GM18499 (cell line): ENCODE data around the gene MCU.
A peak's percentile ranks its signal among the peaks of the same experiment; 100 is the strongest.
"Not testable (repeated sequence)": the region's sequence is repeated elsewhere in the genome, so short reads cannot be mapped to it uniquely, and the experiment has no call there.

Source experiments
- ATAC-seq: cut with Tn5 transposase; IDR thresholded peaks from one replicate; pipeline ENCODE4 v1.9.1; 2021; ENCODE audit warnings: moderate number of reproducible peaks; ENCODE audit not compliant: insufficient read depth, unreplicated experiment

The MCU gene, protein sequence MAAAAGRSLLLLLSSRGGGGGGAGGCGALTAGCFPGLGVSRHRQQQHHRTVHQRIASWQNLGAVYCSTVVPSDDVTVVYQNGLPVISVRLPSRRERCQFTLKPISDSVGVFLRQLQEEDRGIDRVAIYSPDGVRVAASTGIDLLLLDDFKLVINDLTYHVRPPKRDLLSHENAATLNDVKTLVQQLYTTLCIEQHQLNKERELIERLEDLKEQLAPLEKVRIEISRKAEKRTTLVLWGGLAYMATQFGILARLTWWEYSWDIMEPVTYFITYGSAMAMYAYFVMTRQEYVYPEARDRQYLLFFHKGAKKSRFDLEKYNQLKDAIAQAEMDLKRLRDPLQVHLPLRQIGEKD

DNA sequence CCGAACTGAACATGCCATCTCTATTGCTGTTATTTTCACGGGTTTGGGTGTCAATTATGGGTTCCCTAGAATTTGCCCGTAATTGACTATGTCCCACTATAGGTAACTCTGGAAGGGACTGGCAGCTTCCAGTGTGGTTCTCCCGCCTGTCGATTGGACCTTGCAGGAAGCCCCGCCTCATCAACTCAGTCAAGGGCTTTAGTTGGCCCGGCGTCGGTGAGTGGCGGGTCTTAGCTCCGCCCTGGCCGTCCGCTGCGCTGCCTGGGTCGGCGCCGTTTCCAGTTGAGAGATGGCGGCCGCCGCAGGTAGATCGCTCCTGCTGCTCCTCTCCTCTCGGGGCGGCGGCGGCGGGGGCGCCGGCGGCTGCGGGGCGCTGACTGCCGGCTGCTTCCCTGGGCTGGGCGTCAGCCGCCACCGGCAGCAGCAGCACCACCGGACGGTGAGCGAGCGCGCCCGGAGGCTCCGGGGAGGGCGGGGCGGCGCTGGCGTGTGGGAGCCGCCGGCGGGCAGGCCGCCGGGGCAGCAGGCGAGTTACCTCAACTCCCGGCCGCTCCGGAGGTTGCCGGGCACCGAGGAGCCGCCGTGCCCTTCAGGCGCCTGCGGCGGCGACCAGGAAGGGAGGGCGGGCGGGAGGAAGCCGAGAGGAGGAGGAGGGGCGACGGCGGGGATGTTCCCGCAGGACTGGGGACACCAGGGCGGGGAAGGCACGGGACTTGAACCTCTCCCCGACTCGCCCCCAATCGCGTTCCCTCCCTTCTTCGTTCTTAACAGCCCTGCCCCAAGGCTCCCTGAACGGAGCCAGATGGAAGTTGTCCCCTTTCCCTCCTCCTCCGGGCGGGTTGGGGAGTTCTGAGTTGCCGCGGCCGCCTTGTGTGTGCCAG lies at the start of gene MCU:
MCU (plus strand) TSS at position 281 of the 881 bp plus-strand sequence; CDS start at position 290, 9 bp downstream.
- peak; percentile 53 for ATAC-seq

DNA sequence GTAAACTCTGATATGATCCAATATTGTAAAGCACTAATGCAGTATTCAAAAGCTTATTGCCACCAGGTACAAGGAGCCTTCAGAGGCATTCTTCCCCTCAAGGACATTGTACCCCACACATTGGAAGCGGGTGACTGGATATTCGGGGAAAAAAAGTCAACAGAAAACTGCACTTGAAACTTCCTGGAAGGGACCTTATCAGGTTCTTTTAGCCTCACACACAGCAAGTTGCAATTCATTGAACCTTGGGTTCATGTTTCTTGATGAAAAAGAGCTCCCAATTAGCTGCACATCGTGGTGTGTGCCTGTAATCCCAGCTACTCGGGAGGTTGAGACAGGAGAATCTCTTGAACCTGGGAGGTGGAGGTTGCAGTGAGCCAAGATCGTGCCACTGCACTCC lies 49.6 kb upstream of the MCU start:
- no peak for ATAC-seq

DNA sequence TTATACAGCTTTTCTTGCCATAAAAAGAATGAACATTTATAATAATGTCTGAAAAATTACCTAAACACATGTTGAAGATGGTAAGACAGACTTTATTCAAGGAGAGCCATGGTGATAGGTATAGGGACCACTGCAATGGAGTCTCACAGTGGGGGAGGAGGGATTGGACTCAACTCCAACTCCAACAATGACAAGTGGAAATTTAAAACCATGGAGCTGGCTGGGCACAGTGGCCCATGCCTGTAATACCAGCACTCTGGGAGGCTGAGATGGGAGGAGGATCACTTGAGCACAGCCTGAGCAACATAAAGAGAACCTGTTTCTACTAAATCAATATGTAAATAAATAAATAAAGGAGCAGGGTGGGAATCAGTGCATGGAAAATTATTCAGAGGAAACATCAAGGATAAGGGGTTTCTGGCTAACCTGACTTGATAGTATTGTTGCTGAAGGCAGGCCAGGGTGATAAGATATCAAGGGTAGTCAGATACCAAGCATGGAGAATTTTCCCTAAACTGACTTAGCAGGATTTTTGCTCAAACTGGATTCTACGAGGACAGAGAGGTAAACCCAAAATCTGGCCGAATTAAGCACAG lies 46.6 kb upstream of the MCU start:
- ATAC-seq, result no peak

DNA sequence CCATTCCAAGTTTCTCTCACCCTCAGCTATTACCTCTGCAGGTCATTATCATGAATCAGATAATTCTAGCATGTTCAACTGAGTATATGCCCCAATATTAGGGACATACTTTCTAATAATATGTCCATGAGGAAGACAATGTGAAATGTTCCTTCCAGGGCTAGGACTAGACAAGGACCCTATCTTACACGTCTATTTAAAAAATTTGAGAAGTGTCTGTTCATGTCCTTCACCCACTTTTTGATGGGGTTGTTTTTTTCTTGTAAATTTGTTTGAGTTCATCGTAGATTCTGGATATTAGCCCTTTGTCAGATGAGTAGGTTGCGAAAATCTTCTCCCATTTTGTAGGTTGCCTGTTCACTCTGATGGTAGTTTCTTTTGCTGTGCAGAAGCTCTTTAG lies 45.0 kb upstream of the MCU start:
- ATAC-seq, result not testable (repeated sequence)

DNA sequence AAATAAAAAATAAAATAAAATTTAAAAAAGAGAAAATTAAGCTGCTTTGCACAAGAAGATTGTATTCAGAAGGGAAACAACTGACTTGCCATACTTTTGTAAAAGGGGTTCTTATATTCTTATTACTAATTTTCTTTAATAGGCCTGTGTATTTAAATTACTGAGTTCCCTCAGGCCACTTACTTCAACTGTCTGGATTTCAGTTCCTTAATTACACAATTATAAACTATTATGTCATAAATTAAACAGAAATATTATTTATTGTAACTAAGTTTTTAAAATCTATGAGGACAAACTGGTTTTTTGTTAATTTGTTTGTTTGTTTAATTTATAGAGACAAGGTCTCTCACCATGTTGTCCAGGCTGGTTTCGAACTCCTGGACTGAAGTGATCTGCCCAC lies 43.6 kb upstream of the MCU start:
- ATAC-seq, result no peak

DNA sequence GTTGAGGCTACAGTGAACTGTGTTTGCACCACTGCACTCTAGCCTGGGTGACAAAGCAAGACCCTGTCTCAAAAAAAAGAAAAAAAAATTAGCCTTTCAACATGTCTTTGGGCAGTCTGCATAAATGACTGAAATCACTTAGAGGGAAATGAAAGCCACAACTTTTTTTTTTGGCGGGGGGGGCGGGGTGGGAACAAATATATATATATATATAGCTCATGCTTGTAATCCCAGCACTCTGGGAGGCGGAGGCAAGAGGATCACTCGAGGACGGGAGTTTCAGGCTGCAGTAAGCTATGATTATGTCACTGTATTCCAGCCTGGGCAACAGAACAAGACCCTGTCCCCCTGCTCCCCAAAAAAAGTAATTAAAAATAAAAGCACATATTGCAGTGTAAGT lies 42.7 kb upstream of the MCU start:
- ATAC-seq, result no peak

DNA sequence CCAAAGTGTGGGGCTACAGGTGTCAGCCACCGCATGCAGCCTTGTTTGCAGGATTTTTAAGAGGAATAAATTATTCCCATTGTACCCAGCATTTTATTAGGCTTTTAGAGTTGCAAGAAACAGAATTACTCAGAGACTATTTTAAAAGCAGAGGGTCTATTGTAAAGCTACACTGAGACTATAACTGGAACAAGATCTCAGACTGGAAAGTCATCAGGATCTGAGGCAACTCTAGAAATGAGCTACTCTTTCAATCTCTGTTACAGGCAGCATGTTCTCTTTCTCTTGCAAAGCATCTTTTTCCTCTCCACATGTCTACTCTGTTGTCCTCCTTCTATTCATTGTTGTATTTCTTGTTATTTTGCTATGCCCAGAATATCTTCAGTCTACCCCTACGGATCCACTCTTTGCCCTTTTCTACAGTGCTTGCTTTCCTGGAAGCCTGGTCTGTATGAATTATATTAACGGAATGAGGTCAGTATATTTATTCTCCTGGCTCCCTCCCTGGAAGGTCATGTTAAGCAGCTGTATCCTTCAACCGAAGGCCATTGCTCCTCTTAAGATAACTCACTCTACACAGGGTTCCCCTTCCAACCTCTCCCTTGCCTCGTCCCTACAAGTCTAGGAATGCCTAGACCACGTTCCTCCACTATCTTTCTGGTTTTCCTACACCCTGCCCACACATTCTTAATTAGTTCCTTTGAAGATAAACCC lies 38.4 kb upstream of the MCU start:
- no peak for ATAC-seq

DNA sequence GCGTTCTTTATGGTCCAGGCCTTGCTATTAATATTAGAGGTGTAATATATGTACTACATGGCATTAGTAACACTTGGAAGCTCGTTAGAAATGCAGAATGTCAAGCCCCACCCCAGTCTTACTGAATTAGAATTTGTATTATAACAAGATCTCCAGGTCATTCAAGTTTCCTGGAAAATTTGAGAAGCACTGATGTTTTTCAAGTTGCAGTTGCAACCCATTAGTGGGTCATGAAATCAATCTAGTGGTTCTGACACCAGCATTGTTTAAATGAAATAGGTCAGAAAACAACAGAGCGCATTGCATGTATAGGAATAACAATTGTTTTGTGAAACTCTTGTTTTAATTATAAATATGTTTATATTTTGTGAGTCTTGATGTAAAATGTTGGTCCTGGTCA lies 37.2 kb upstream of the MCU start:
- no peak for ATAC-seq

DNA sequence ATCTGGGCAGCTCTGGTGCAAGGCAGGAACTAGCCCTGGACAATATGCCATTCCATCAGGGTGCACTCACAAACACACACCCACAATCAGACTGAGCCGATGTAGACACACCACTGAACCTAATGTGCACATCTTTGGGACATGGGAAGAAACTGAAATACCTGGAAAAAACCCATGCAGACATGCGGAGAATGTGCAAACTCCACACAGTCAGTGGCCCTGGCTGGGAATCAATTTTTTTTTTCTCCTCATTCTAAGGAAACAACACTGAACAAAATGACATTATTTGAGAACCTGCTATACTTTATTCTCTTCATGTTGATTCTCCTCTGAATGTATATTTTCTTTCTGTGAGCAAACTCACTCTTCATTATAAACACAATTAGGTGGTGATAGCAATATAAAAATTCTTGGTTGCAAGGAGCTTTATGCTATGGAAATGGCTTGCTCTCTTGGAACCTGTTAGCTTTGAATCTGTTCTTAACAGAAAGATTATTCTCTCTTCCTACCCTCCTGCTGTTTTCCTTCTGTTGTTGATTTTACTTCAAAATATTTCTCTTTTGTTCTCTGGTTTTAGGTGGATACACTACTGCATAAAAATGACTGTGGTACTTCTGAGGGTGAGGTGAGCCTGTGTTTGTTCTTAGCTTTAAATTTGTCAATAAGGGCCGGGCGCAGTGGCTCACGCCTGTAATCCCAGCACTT lies 33.1 kb upstream of the MCU start:
- ATAC-seq, result no peak

DNA sequence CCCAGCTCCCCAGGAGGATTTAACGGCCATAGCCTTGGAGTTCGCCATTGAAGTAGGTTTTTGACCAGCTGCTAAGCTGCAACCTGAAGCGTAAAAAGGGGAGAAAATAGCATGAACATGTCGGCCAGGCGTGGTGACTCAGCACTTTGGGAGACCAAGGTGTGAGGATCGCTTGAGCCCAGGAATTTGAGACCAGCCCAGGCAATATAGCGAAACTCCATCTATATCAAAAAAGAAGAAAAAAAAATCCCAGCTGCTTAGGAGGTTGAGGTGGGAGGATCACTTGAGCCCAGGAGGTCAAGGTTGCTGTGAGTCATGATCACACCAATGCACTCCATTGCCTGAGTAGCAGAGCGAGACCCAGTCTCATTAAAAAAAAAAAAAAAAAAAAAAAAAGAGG lies 32.2 kb upstream of the MCU start:
- ATAC-seq, result no peak

DNA sequence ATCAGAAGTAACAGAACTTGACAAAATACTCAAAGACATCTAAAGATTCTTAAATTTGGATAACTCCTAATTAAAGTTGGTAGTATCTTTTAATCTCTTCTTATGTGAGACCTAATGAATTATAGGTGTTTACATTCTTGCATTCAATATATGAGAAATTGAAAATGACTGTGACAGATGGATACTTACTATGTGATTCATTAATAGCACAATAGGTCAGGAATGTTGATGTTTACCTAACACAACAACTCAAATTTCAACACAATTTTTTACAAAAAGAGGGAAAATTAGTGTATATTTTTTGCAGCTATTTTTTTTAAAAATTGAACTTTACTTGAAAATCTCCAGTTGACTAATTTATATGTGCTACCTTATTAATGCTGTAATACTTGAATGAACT lies 31.7 kb upstream of the MCU start:
- no peak for ATAC-seq

DNA sequence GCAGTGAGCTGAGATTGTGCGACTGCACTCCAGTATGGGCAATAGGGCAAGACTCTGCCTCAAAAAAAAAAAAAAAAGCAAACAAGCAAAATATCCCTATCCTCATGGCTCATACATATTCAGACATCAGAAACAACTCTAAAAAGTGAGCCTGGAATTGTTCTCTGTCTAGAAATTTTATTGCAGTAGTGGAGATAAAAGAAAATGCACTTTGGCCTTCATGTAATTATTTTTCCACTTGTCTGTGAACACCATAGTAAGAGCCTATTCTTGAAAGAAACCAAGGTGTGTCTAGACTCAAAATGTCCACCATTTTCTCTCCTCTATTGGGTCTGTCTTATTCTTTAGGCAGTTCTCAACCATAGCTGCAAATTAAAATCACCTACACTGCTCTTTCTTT lies 30.5 kb upstream of the MCU start:
- no peak for ATAC-seq

DNA sequence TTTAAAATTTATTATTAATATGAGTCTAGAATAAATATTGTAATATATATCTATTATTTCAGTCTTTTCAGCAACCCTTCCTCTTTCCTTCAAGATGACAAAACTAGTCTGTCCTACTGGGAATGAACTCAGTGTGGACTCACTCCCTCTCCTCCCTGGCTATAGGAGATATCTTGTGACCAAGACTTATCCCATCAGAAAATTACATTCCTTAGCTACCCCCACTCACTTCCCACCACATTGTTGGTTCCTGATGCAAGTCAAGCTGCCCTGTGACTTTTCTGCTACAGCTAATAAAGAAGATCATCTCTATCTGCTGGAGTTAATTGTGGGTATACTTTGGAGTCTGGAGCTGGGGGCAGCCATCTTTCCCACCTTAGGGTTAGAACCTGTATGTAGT lies 28.0 kb upstream of the MCU start:
- ATAC-seq, result no peak

DNA sequence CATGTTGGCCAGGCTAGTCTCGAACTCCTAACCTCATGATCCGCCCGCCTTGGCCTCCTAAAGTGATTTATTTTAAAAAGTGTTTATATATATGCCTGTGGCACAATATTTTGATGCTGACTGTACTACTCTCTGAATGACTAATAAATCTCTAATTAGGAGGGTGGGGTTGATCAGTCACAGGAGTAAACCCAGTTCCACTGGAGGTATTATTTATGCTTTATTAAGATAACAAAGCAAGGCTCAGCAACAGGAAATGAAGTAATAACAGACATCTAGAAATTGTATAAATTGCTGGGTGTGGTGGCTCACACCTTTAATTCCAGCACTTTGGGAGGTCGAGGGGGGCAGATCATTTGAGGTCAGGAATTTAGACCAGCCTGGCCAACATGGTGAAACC lies 26.0 kb upstream of the MCU start:
- ATAC-seq, result no peak

DNA sequence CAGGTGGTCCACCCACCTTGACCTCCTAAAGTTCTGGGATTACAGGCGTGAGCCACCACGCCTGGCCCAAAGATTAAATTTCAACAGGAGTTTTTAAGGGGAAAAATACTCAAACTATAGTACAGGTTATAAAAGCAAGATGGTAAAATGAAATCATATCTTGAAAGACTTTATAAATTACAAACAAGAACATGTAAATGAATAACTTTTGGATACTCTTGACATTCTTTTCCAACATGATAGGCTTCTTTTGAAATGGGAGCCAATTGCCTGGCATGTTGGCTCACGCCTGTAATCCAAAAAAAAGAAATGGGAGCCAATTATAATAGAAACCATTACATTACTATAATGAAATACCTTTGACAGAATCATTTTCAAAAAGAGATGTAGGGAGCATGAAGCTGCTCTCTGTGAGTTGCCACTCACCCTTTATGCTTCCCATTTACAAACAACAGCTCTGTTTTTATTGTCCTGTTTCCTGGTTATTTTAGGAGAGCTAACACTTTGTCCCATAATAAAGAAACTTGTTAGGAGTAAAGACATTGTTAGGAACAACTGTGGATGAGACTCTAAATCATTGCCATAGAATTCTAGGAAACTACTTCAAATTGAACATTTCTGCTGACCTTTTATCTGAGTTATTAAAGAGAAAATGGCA lies 24.6 kb upstream of the MCU start:
- ATAC-seq, result no peak

DNA sequence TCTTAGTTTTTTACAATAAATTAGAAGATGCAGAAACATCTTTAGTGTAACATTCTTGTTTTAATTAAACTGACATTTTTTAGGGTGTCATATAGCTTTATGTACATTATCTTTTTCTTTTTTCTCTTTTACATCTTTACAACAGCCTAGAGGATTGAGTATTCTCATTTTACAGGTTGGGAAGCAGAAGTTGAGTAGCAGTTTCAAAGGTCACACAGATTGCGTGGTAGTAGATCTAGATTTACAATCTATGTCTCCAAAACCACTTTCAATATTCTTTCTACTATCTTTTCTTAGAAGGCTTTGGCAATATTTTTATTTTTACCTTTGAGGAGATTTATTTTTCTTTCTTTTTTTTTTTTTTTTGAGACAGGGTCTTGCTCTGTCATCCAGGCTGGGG lies 18.7 kb upstream of the MCU start:
- no peak for ATAC-seq

DNA sequence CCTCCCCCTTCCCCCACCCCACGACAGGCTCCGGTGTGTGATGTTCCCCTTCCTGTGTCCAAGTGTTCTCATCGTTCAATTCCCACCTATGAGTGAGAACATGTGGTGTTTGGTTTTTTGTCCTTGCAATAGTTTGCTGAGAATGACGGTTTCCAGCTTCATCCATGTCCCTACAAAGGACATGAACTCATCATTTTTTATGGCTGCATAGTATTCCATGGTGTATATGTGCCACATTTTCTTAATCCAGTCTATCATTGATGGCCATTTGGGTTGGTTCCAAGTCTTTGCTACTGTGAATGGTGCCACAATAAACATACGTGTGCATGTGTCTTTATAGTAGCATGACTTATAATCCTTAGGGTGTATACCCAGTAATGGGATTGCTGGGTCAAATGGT lies 17.8 kb upstream of the MCU start:
- not testable (repeated sequence) for ATAC-seq

DNA sequence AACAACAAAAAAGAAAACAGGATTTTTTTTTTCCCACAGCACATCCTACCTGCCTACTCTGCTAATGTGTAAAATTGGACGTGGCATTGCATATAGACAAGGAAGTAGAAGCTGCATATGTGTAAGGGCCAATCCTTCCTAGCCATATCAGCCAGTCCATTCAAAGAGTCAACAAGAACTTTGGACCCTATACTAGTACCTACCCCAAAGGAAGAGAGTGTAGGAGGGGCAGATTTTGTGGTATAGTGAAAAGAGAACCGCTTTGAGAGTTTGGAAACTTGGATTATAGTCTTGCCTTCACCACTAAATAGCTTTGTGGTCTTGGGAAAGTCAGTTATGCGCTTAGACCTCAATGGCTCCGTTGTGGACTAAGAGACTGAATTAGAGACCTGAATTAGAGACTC lies 12.1 kb upstream of the MCU start:
- no peak for ATAC-seq

DNA sequence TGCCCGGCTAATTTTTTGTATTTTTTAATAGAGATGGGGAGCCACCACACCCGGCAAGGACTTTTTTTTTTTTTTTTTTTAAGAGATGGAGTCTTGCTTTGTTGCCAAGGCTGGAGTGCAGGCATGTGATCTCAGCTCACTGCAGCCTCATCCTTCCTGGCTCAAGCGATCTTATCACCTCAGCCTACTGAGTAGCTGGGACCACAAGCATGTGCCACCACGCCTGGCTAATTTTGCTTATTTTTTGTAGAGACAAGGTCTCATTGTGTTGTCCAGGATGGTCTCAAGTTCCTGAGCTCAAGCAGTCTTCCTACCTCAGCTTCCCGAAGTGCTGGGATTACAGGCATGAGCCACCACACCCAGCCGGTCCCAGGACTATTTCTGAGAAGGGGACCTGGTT lies 9.3 kb upstream of the MCU start:
- ATAC-seq, result no peak
